DND-41 (cell line): ENCODE results near the gene GPC5.

ENCODE experiments used
- EZH2 ChIP-seq: IDR thresholded peaks from 3 replicates; pipeline ENCODE4 v1.6.1; 2012; ENCODE audit warnings: borderline replicate concordance, low read depth, mild to moderate bottlenecking, moderate library complexity, low read length, inconsistent platforms; ENCODE audit not compliant: severe bottlenecking
- TF ChIP-seq, protein P1 (sequence below): IDR thresholded peaks from 2 replicates; pipeline ENCODE4 v1.5.1; 2012; ENCODE audit warnings: borderline replicate concordance, low read length, moderate library complexity, mild to moderate bottlenecking; ENCODE audit not compliant: poor library complexity, severe bottlenecking; ENCODE audit errors: extremely low read depth

DNA sequence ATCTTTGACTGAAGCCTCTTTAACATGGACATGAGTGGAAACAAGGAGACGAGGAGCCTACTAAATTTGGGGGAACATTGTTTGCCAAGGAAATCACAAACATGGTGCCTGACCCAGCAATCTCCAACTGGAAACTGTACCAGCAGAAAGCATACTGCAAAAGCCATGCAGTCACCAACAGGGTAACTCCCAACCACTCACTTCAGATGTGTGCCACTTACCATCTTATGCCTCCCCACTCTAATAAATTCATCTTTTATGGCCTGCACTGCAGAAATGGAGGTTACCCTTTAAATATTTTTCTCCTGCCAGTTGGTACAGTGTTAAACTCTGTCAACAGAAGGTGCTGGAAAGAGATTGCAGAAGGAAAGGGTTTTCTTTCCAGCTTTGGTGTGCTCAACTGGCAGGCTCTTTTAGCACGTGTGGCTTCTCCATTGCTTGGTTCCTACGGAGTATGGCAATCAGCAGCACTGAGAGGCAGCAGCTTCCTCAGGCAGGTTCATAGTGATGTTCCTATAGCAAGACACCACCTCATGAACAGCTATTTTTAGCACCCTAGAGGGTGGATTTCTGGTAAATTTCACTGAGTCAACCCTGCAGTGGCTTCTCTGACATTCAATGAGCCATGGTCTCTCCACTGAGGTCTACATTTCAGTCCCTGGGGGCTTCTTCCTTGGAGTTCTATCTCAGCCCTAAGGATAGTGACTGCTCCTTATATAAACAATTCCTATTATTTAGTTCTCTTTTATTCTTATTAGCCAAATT lies 29.6 kb upstream of the GPC5 start:
- TF ChIP-seq, protein P1, sequence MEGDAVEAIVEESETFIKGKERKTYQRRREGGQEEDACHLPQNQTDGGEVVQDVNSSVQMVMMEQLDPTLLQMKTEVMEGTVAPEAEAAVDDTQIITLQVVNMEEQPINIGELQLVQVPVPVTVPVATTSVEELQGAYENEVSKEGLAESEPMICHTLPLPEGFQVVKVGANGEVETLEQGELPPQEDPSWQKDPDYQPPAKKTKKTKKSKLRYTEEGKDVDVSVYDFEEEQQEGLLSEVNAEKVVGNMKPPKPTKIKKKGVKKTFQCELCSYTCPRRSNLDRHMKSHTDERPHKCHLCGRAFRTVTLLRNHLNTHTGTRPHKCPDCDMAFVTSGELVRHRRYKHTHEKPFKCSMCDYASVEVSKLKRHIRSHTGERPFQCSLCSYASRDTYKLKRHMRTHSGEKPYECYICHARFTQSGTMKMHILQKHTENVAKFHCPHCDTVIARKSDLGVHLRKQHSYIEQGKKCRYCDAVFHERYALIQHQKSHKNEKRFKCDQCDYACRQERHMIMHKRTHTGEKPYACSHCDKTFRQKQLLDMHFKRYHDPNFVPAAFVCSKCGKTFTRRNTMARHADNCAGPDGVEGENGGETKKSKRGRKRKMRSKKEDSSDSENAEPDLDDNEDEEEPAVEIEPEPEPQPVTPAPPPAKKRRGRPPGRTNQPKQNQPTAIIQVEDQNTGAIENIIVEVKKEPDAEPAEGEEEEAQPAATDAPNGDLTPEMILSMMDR: no peak
- TF ChIP-seq EZH2: no peak
